HG03558 (cell line): Measurements from ENCODE around the gene PLD1.

Experiments
- ATAC-seq: cut with Tn5 transposase; IDR thresholded peaks from one replicate; pipeline ENCODE4 v1.9.1; 2021; ENCODE audit warnings: moderate number of reproducible peaks; ENCODE audit not compliant: unreplicated experiment; ENCODE audit errors: extremely low read depth

Gene PLD1

GRCh38 chr3:171680726-171681411, 129.4 kb downstream of the PLD1 start:
- ATAC-seq = no peak

- no peak for ATAC-seq
Observed at GRCh38 chr3:171678971-171679492, 131.3 kb downstream of the PLD1 start.

GRCh38 chr3:171677706-171678105, 132.6 kb downstream of the PLD1 start:
- no peak for ATAC-seq

- no peak for ATAC-seq
Observed at GRCh38 chr3:171676601-171677175, 133.6 kb downstream of the PLD1 start.

- ATAC-seq = no peak
Observed at GRCh38 chr3:171673951-171674350, 136.3 kb downstream of the PLD1 start.

- ATAC-seq = no peak
Observed at GRCh38 chr3:171672538-171672937, 137.7 kb downstream of the PLD1 start.

- no peak for ATAC-seq
Observed at GRCh38 chr3:171672124-171672523, 138.2 kb downstream of the PLD1 start.

- no peak for ATAC-seq
Observed at GRCh38 chr3:171671709-171672108, 138.6 kb downstream of the PLD1 start.

- ATAC-seq = no peak
Observed at GRCh38 chr3:171666516-171666915, 143.8 kb downstream of the PLD1 start.

- ATAC-seq = no peak
Observed at GRCh38 chr3:171663805-171664204, 146.5 kb downstream of the PLD1 start.

- ATAC-seq = no peak
Observed at GRCh38 chr3:171661484-171661883, 148.8 kb downstream of the PLD1 start.

- ATAC-seq = no peak
Observed at GRCh38 chr3:171660188-171660587, 150.1 kb downstream of the PLD1 start.

- ATAC-seq = no peak
Observed at GRCh38 chr3:171658841-171659240, 151.4 kb downstream of the PLD1 start.

- ATAC-seq = no peak
Observed at GRCh38 chr3:171654809-171655208, 155.5 kb downstream of the PLD1 start.

GRCh38 chr3:171654326-171654725, 156.0 kb downstream of the PLD1 start:
- ATAC-seq = no peak

- ATAC-seq = no peak
Observed at GRCh38 chr3:171653701-171654100, 156.6 kb downstream of the PLD1 start.

GRCh38 chr3:171652932-171653331, 157.4 kb downstream of the PLD1 start:
- no peak for ATAC-seq

GRCh38 chr3:171649911-171650592, 160.2 kb downstream of the PLD1 start:
- no peak for ATAC-seq

- ATAC-seq = no peak
Observed at GRCh38 chr3:171649267-171649666, 161.0 kb downstream of the PLD1 start.

GRCh38 chr3:171648069-171648468, 162.2 kb downstream of the PLD1 start:
- ATAC-seq = no peak

GRCh38 chr3:171646357-171647133, 163.7 kb downstream of the PLD1 start:
- ATAC-seq = no peak
